ENCODE data around the gene DENND6B. TPM values are rescaled to one million over a fixed set of nuclear protein-coding genes. Genes with fewer than 3 reads are reported as not detected.
A peak's percentile ranks its signal among the peaks of the same experiment; 100 is the strongest.

The DENND6B gene
- total RNA-seq, 4 donors from 2014 or later = 4.3 to 14.3 (median 9.3) TPM

DNA sequence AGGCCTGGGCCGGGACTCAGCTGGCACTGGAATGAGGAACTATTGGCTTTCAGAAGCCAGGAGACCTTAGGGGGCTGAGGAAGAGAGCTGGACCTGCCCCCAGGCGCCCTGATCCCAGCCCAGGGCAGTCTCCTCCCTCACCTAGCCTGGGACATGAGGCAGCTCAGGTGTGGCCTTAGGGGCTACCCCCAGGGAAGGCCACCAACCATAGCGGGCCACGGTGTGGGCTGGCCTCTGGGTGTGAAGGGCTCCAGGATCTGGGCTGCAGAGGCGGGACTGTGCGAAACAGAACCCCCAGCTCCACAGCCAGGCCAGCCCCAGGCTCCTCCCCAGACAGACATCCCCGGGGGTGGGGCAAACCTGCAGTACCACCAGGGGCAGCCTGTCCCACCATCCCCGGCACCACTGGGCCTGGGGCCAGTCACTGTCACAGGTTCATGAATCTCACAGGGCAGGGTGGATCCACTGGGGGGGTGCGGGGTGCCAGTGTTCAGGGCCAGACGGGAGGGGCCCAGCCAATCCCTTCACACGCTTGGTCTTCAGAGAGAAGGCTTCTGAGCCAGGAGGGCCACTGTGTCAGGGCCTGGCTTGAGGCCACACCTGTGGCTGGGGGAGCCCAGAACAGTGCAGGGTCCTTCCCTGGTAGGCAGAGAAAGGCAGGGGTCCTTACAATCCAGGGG is 22.8 kb downstream of the DENND6B start:
- H3K4me3 ChIP-seq (replicated peaks in 1 of 3) = peak overlapping the region in 1 of 3 donors; percentile 26
- peak overlapping the region; percentile 92 to 98 (median 94) for H3K27ac ChIP-seq
- intact Hi-C loops (cut with DNase I) = no loop called here
- peak; percentile 74 to 83 for DNase-seq
- H3K27me3 ChIP-seq = no peaks in the 10 kb centered on the region
- WGBS, 2 donors = 36 to 63% methylated on average over 3 to 4 of the region's 11 CpGs
- peaks cover 72 to 80% of the 10 kb centered on the region in 2 donors for H3K4me1 ChIP-seq
- no peaks in the 10 kb centered on the region for H3K9me3 ChIP-seq
- peak in 1 of 2 donors; percentile 19 for TF ChIP-seq POLR2A (IDR thresholded peaks at IDR 0.05)
- TF ChIP-seq, protein P1, sequence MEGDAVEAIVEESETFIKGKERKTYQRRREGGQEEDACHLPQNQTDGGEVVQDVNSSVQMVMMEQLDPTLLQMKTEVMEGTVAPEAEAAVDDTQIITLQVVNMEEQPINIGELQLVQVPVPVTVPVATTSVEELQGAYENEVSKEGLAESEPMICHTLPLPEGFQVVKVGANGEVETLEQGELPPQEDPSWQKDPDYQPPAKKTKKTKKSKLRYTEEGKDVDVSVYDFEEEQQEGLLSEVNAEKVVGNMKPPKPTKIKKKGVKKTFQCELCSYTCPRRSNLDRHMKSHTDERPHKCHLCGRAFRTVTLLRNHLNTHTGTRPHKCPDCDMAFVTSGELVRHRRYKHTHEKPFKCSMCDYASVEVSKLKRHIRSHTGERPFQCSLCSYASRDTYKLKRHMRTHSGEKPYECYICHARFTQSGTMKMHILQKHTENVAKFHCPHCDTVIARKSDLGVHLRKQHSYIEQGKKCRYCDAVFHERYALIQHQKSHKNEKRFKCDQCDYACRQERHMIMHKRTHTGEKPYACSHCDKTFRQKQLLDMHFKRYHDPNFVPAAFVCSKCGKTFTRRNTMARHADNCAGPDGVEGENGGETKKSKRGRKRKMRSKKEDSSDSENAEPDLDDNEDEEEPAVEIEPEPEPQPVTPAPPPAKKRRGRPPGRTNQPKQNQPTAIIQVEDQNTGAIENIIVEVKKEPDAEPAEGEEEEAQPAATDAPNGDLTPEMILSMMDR (IDR thresholded peaks at IDR 0.05) = no peak
- peaks cover 0 to 3% of the 10 kb centered on the region in 2 donors for H3K36me3 ChIP-seq

DNA sequence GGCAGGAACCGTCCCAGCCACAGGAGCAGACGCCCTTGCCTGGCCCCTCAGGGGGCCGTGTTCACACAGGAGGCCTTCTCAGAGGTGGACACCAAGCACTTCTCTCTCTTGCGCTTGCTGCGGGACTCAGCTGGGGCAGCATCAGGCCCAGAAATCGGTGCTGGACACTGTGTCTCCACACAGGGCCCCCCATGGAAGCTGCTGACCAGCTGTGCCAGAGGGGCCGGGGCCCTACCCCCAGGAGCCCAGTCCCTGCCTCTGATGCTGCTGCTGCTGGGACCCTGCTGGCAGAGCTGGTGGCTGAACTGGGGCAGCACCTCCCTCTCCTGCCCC is 23.3 kb downstream of the DENND6B start:
- H3K4me3 ChIP-seq (replicated peaks in 1 of 3) = no peak overlapping the region
- H3K9me3 ChIP-seq = no peaks in the 10 kb centered on the region
- H3K4me1 ChIP-seq = peaks cover 76 to 80% of the 10 kb centered on the region in 2 donors
- H3K27ac ChIP-seq = peak overlapping the region; percentile 92 to 98 (median 94)
- peaks cover 0 to 3% of the 10 kb centered on the region in 2 donors for H3K36me3 ChIP-seq
- H3K27me3 ChIP-seq = no peaks in the 10 kb centered on the region
- 60 to 83% methylated on average over 1 to 2 of the region's 7 CpGs for WGBS, 2 donors
- no peak for DNase-seq
- intact Hi-C loops (cut with DNase I) = no loop called here
- no peak for TF ChIP-seq POLR2A (IDR thresholded peaks at IDR 0.05)
- TF ChIP-seq, protein P1 (IDR thresholded peaks at IDR 0.05) = no peak

DNA sequence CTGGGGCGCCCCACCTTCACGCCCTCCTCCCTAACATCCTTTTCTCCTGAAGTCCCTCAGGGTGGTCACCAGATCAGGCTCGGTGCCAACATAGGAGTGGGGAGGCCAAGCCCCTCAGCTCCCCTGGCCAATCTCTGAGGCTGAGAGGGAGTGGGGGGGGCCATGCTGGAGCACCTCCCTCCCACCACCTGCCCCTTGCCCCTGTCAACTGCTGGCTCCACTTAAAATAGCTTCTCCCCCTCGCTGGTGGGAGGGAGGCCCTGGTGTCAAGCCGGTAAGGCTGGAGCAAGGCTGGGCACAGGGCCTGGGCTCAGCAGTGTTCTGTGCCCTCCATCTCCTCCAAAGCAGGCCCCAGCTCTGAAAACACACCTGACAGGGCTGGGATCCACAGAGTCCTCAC is 24.2 kb downstream of the DENND6B start:
- DNase-seq = peak; percentile 48 to 52
- H3K27me3 ChIP-seq = no peaks in the 10 kb centered on the region
- peaks cover 0 to 3% of the 10 kb centered on the region in 2 donors for H3K36me3 ChIP-seq
- H3K27ac ChIP-seq = peak overlapping the region; percentile 92 to 98 (median 94)
- 40 to 43% methylated on average over 2 to 3 of the region's 5 CpGs for WGBS, 2 donors
- H3K9me3 ChIP-seq = no peaks in the 10 kb centered on the region
- TF ChIP-seq POLR2A (IDR thresholded peaks at IDR 0.05) = no peak
- TF ChIP-seq, protein P1 (IDR thresholded peaks at IDR 0.05) = no peak
- peaks cover 80 to 82% of the 10 kb centered on the region in 2 donors for H3K4me1 ChIP-seq
- H3K4me3 ChIP-seq (replicated peaks in 1 of 3) = no peak overlapping the region
- intact Hi-C loops (cut with DNase I) = no loop called here

DNA sequence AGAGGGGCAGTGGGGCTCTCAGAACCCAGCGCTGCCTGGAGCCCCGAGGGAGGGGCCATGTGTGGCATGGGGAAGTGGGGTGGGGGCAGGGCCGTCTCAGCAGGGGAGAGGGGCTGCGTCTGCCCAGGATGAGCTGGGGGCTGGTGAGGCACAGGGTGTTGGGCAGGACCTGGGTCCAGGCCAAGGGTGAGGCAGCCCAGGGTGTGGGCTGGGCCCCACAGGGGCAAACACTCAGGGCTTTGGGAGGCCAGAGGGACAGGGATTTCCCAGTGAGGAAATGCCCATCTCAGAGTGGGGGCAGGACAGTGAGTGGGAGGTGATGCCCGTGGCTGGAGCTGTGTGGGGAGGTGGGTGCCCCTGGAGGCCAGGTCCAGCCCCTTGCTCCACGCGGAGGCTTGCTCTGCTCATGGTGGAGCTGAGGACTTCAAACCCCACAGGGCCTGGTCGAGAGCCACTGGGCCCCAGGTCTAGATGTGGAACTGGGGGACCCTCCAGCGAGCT is 24.7 kb downstream of the DENND6B start:
- no peak for DNase-seq
- Histone ChIP-seq H3K4me3 (replicated peaks in 1 of 3) (no peak overlapping the region), H3K36me3 (peaks cover 0 to 3% of the 10 kb centered on the region in 2 donors), H3K4me1 (peaks cover 85 to 87% of the 10 kb centered on the region in 2 donors), H3K27me3 (no peaks in the 10 kb centered on the region), H3K27ac (peak overlapping the region; percentile 92 to 98 (median 94)), H3K9me3 (no peaks in the 10 kb centered on the region)
- intact Hi-C loops (cut with DNase I) = no loop called here
- WGBS, 2 donors = 28 to 38% methylated on average over 5 to 6 of the region's 9 CpGs
- TF ChIP-seq, protein P1 (IDR thresholded peaks at IDR 0.05) = no peak
- TF ChIP-seq POLR2A (IDR thresholded peaks at IDR 0.05) = no peak

DNA sequence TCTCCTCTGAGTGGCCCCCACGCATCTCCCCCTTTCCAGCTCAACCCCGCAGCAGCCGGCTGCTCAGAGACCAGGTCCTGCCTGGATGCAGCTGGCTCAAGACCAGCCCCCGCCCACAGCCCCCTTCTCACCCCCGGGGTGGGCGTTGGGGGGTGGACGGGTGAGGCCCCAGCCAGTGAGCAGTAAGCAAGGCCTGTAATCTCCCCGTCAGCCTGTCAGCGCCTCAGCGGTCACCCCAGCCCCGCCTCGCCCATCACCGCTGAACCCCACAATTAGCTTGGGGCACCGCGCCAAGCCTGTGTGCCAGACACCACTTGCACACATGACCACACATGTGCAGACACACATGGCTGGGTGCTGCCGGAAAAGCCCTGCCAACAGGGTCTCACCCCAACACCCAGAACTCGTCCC is 25.2 kb downstream of the DENND6B start:
- peak; percentile 85 to 89 for DNase-seq
- 11 to 40% methylated on average over 1 to 7 of the region's 17 CpGs for WGBS, 2 donors
- Histone ChIP-seq H3K9me3 (no peaks in the 10 kb centered on the region), H3K4me1 (peaks cover 90 to 92% of the 10 kb centered on the region in 2 donors), H3K27me3 (no peaks in the 10 kb centered on the region), H3K27ac (peak overlapping the region; percentile 92 to 98 (median 94)), H3K36me3 (peaks cover 0 to 3% of the 10 kb centered on the region in 2 donors), H3K4me3 (replicated peaks in 1 of 3) (peak overlapping the region in 1 of 3 donors; percentile 2)
- intact Hi-C loops (cut with DNase I) = no loop called here
- no peak for TF ChIP-seq POLR2A (IDR thresholded peaks at IDR 0.05)
